GM18526 (cell line): ENCODE data around the gene REEP6.

Experiments
- POLR2A ChIP-seq: IDR thresholded peaks from 3 replicates; pipeline ENCODE4 v1.6.1; 2011; ENCODE audit not compliant: insufficient read length; ENCODE audit errors: extremely low read depth

Gene REEP6

GRCh38 chr19:1489463-1490310 is 1.3 kb upstream of the REEP6 start:
- peak; percentile 12 for TF ChIP-seq POLR2A

- TF ChIP-seq POLR2A, result no peak
Measured at GRCh38 chr19:1490311-1491113, 469 bp upstream of the REEP6 start, which contains the start of gene PCSK4. PCSK4 (minus strand) TSS chr19:1490350; CDS start chr19:1490346, 4 bp downstream.

- TF ChIP-seq POLR2A, result no peak
Measured at GRCh38 chr19:1491849-1492170, 829 bp downstream of the REEP6 start.

GRCh38 chr19:1492474-1493006 is 1.6 kb downstream of the REEP6 start:
- no peak for TF ChIP-seq POLR2A

GRCh38 chr19:1494115-1494815 is 3.3 kb downstream of the REEP6 start:
- TF ChIP-seq POLR2A, result no peak

GRCh38 chr19:1495051-1495798 is 4.2 kb downstream of the REEP6 start:
- TF ChIP-seq POLR2A, result no peak

- TF ChIP-seq POLR2A, result no peak
Measured at GRCh38 chr19:1495799-1496713, 5.1 kb downstream of the REEP6 start.

- no peak for TF ChIP-seq POLR2A
Measured at GRCh38 chr19:1496714-1497577, 6.0 kb downstream of the REEP6 start.

- no peak for TF ChIP-seq POLR2A
Measured at GRCh38 chr19:1497578-1498235, 6.7 kb downstream of the REEP6 start.

- no peak for TF ChIP-seq POLR2A
Measured at GRCh38 chr19:1501200-1501595, 10.2 kb downstream of the REEP6 start.

GRCh38 chr19:1502433-1503088 is 11.6 kb downstream of the REEP6 start:
- no peak for TF ChIP-seq POLR2A
